BLaER1 (cell line): ENCODE results near the gene SLAIN2.
A peak's percentile ranks its signal among the peaks of the same experiment; 100 is the strongest.

Experiments used
- H3K27ac ChIP-seq: shearing (Covaris generic); formaldehyde crosslinking; 2 replicates; pipeline ENCODE4 v1.8.1; 2022
- H3K27me3 ChIP-seq: shearing (Covaris generic); formaldehyde crosslinking; 2 replicates; pipeline ENCODE4 v1.8.1; 2022
- H3K36me3 ChIP-seq: shearing (Covaris generic); formaldehyde crosslinking; 2 replicates; pipeline ENCODE4 v1.8.1; 2022
- H3K4me1 ChIP-seq: shearing (Covaris generic); formaldehyde crosslinking; 2 replicates; pipeline ENCODE4 v1.8.1; 2022
- H3K4me2 ChIP-seq: shearing (Covaris generic); formaldehyde crosslinking; 2 replicates; pipeline ENCODE4 v1.8.1; 2022
- H3K4me3 ChIP-seq: shearing (Covaris generic); formaldehyde crosslinking; 2 replicates; pipeline ENCODE4 v1.8.1; 2022
- H3K9ac ChIP-seq: shearing (Covaris generic); formaldehyde crosslinking; 2 replicates; pipeline ENCODE4 v1.8.1; 2022
- H3K9me3 ChIP-seq: shearing (Covaris generic); formaldehyde crosslinking; 2 replicates; pipeline ENCODE4 v1.8.1; 2022
- H4K20me1 ChIP-seq: shearing (Covaris generic); formaldehyde crosslinking; 2 replicates; pipeline ENCODE4 v1.8.1; 2022
- Cebpa-rat ChIP-seq: shearing (Covaris generic); IDR thresholded peaks from 2 replicates; pipeline ENCODE4 v1.8.1; 2022

Gene SLAIN2

GRCh38 chr4:48454591-48454990 lies 113.3 kb downstream of the SLAIN2 start:
- Histone ChIP-seq H3K4me3 (no peak overlapping the region), H3K4me2 (no peak overlapping the region), H4K20me1 (no peaks in the 10 kb centered on the region), H3K27me3 (no peaks in the 10 kb centered on the region), H3K9me3 (peaks cover 13% of the 10 kb centered on the region), H3K27ac (no peak overlapping the region), H3K9ac (no peak overlapping the region), H3K4me1 (no peaks in the 10 kb centered on the region), H3K36me3 (no peaks in the 10 kb centered on the region)
- no peak for TF ChIP-seq Cebpa-rat

- peaks cover 13% of the 10 kb centered on the region for H3K9me3 ChIP-seq
- H3K4me1 ChIP-seq, result no peaks in the 10 kb centered on the region
- H3K4me2 ChIP-seq, result no peak overlapping the region
- no peak overlapping the region for H3K4me3 ChIP-seq
- no peaks in the 10 kb centered on the region for H3K36me3 ChIP-seq
- H3K9ac ChIP-seq, result no peak overlapping the region
- H3K27me3 ChIP-seq, result no peaks in the 10 kb centered on the region
- H4K20me1 ChIP-seq, result no peaks in the 10 kb centered on the region
- no peak for TF ChIP-seq Cebpa-rat
- no peak overlapping the region for H3K27ac ChIP-seq
These were observed 119.7 kb downstream of the SLAIN2 start for GRCh38 chr4:48461000-48461399.

GRCh38 chr4:48462363-48462762 lies 121.0 kb downstream of the SLAIN2 start:
- Histone ChIP-seq H4K20me1 (no peaks in the 10 kb centered on the region), H3K27ac (no peak overlapping the region), H3K4me2 (no peak overlapping the region), H3K27me3 (no peaks in the 10 kb centered on the region), H3K4me1 (peaks cover 12% of the 10 kb centered on the region), H3K36me3 (no peaks in the 10 kb centered on the region), H3K9ac (no peak overlapping the region), H3K4me3 (no peak overlapping the region), H3K9me3 (peaks cover 7% of the 10 kb centered on the region)
- no peak for TF ChIP-seq Cebpa-rat

- Histone ChIP-seq H3K4me3 (no peak overlapping the region), H3K9ac (no peak overlapping the region), H4K20me1 (no peaks in the 10 kb centered on the region), H3K4me2 (peak overlapping the region; percentile 55), H3K36me3 (no peaks in the 10 kb centered on the region), H3K27ac (no peak overlapping the region), H3K4me1 (peaks cover 20% of the 10 kb centered on the region), H3K27me3 (no peaks in the 10 kb centered on the region), H3K9me3 (no peaks in the 10 kb centered on the region)
- no peak for TF ChIP-seq Cebpa-rat
These were observed 126.1 kb downstream of the SLAIN2 start for GRCh38 chr4:48467442-48467841.

GRCh38 chr4:48467891-48468290 lies 126.6 kb downstream of the SLAIN2 start:
- Histone ChIP-seq H3K4me2 (peak overlapping the region; percentile 55), H4K20me1 (no peaks in the 10 kb centered on the region), H3K27me3 (no peaks in the 10 kb centered on the region), H3K9ac (no peak overlapping the region), H3K9me3 (no peaks in the 10 kb centered on the region), H3K36me3 (no peaks in the 10 kb centered on the region), H3K27ac (no peak overlapping the region), H3K4me3 (no peak overlapping the region), H3K4me1 (peaks cover 20% of the 10 kb centered on the region)
- no peak for TF ChIP-seq Cebpa-rat

GRCh38 chr4:48470137-48470536 lies 128.8 kb downstream of the SLAIN2 start:
- Histone ChIP-seq H3K4me1 (peaks cover 20% of the 10 kb centered on the region), H3K9ac (no peak overlapping the region), H4K20me1 (no peaks in the 10 kb centered on the region), H3K36me3 (no peaks in the 10 kb centered on the region), H3K4me2 (no peak overlapping the region), H3K27me3 (no peaks in the 10 kb centered on the region), H3K27ac (no peak overlapping the region), H3K4me3 (no peak overlapping the region), H3K9me3 (no peaks in the 10 kb centered on the region)
- TF ChIP-seq Cebpa-rat, result no peak

- Histone ChIP-seq H3K4me3 (no peak overlapping the region), H4K20me1 (no peaks in the 10 kb centered on the region), H3K27me3 (no peaks in the 10 kb centered on the region), H3K36me3 (no peaks in the 10 kb centered on the region), H3K27ac (no peak overlapping the region), H3K4me2 (no peak overlapping the region), H3K9me3 (no peaks in the 10 kb centered on the region), H3K9ac (no peak overlapping the region), H3K4me1 (peaks cover 20% of the 10 kb centered on the region)
- TF ChIP-seq Cebpa-rat, result no peak
These were observed 129.2 kb downstream of the SLAIN2 start for GRCh38 chr4:48470570-48470969.

- H3K9me3 ChIP-seq, result no peaks in the 10 kb centered on the region
- H3K4me1 ChIP-seq, result peaks cover 8% of the 10 kb centered on the region
These were observed 131.5 kb downstream of the SLAIN2 start for GRCh38 chr4:48472794-48473193.

GRCh38 chr4:48475770-48476169 lies 134.4 kb downstream of the SLAIN2 start:
- H3K27me3 ChIP-seq, result no peaks in the 10 kb centered on the region
- no peak overlapping the region for H3K4me3 ChIP-seq
- no peak overlapping the region for H3K4me2 ChIP-seq
- H3K4me1 ChIP-seq, result peaks cover 16% of the 10 kb centered on the region
- no peaks in the 10 kb centered on the region for H3K9me3 ChIP-seq
- no peak overlapping the region for H3K27ac ChIP-seq
- H3K36me3 ChIP-seq, result no peaks in the 10 kb centered on the region
- H3K9ac ChIP-seq, result no peak overlapping the region
- no peaks in the 10 kb centered on the region for H4K20me1 ChIP-seq
- TF ChIP-seq Cebpa-rat, result no peak

More at GRCh38 chr4:48472794-48473193, 131.5 kb downstream of the SLAIN2 start:
- no peak for TF ChIP-seq Cebpa-rat
- H3K4me3 ChIP-seq, result no peak overlapping the region
- no peak overlapping the region for H3K27ac ChIP-seq
- H3K4me2 ChIP-seq, result no peak overlapping the region
- H4K20me1 ChIP-seq, result no peaks in the 10 kb centered on the region
- H3K9ac ChIP-seq, result no peak overlapping the region
- H3K27me3 ChIP-seq, result no peaks in the 10 kb centered on the region
- H3K36me3 ChIP-seq, result no peaks in the 10 kb centered on the region
